Mucosa of gallbladder (tissue), 1 donor: ENCODE results near the gene KRT78. TPM values are rescaled to one million over a fixed set of nuclear protein-coding genes. Genes with fewer than 3 reads are reported as not detected.
"Not testable (repeated sequence)": the region's sequence is repeated elsewhere in the genome, so short reads cannot be mapped to it uniquely, and the experiment has no call there.

ENCODE experiments used
- DNase-seq: peaks from one replicate; pipeline ENCODE4 v3.0.0-alpha.2; 2020; ENCODE audit warnings: low spot score
- total RNA-seq: library from RNA; stranded (reverse); gene quantifications from one replicate; pipeline ENCODE4 v1.2.1, GENCODE V29; 2021
- donor health status: DM: no; HTN: no; CAD: no.

KRT78 gene, protein sequence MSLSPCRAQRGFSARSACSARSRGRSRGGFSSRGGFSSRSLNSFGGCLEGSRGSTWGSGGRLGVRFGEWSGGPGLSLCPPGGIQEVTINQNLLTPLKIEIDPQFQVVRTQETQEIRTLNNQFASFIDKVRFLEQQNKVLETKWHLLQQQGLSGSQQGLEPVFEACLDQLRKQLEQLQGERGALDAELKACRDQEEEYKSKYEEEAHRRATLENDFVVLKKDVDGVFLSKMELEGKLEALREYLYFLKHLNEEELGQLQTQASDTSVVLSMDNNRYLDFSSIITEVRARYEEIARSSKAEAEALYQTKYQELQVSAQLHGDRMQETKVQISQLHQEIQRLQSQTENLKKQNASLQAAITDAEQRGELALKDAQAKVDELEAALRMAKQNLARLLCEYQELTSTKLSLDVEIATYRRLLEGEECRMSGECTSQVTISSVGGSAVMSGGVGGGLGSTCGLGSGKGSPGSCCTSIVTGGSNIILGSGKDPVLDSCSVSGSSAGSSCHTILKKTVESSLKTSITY
- total RNA-seq = not detected

DNA sequence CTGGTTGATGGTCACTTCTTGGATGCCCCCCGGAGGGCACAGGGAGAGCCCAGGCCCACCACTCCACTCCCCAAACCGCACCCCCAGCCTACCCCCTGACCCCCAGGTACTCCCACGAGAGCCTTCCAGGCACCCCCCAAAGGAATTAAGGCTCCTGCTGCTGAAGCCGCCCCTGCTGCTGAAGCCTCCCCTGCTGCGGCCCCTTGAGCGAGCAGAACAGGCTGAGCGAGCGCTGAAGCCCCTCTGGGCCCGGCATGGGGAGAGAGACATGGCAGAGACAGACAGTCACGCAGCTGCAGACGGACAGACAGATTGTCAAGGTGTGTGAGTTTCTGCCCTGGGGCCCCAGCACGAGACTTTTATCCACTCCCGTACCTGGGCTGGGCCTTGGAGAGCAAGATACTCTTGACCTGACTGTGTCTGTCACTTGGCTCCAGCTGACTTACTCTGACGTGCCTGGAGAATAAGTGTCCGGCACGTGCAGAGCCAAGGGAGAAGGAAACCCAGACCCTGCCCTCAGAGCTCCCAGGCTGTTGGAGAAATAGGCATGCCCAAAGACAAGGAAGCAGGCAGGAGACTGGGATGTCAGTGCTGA, at the start of gene KRT78:
Gene KRT78 (minus strand): TSS at position 334 of the 595 bp plus-strand sequence. CDS start 64 bp downstream, at position 270.
- no peak for DNase-seq

GRCh38 chr12:52896190-52897100, 47.7 kb upstream of the KRT78 start:
- no peak for DNase-seq

DNA sequence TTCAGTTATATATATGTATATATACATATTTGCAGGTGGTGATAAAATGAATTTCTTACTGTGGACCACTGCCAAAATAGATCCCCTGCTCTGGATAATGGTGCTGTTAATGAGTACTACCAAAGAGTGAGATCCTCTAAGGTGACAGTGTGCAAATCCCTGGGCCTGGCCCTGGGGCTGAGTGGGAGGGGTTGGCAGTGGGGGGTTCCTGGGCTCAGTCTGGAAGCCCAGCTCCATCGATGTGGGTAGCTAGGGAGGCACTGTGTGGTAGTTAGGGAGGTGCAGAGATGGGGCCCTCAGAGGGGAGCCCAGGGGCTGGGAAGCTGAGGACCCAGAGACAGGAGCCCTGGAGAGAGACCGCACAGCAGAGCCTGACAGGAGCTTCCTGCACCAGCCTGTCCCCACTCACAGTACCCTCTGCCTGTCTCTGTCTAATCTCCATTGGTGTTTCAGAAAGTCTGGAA, 47.0 kb upstream of the KRT78 start:
- DNase-seq = no peak

- no peak for DNase-seq
Observed at GRCh38 chr12:52892974-52893373, 44.2 kb upstream of the KRT78 start.

GRCh38 chr12:52892207-52892852, 43.5 kb upstream of the KRT78 start:
- DNase-seq = no peak

DNA sequence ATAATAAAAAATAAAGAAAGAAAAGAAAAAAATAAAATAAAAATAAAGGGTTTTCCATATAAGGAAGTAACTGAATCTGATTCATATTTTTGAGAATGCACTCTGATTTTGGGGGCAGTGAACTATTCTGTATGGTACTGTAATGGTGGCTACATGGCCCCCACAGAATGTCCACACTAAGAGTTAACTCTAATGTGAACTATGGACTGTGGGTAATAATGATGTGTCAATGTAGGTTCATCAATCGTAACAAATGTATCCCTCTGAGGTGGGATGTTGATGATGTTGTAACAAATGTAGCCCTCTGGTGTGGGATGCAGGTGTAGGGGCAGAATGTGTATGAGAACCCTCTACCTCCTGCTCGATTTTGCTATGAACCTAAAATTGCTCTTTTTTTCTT, 42.2 kb upstream of the KRT78 start:
- DNase-seq = no peak

- no peak for DNase-seq
Observed at GRCh38 chr12:52890417-52890816, 41.6 kb upstream of the KRT78 start.

DNA sequence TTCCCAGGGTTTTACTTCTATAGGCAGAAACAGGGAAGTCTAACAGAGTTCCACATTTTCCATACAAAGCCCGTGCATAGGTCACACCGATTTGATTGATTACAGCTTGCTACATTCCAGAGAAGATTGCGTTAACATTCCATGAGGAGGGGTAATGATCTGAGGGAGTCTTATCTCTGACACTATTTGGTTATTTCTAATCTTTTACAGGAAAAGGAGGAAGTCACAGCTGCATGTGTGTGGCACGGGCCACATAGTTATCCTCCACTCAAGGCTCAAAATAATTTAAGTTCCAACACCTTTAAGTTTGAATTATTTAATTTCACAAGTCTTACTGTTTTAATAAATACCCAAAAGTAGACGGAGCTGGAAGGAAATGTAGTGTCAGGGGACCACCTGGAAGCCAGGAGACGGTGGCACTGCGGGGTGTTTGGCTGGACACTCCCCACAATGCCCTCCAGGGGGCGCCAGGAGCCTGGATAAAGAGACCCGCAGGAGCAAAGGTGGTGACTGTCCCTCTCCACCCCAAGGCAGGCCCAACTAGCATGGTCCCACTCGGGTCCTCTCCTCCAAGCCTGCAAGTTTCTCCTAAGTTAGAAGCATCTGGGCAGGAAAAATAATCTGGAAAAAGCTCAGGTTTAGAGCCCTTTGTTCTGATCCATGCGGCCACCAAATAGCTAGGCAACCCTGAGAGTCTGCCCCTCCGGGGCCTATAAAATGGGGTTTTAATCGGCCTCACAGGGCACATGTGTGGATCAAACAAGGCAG, 35.9 kb upstream of the KRT78 start:
- DNase-seq = peak; percentile 84

- DNase-seq = not testable (repeated sequence)
Observed at GRCh38 chr12:52880499-52880898, 31.7 kb upstream of the KRT78 start.

- peak; percentile 85 for DNase-seq
Observed at GRCh38 chr12:52879394-52880351, 30.9 kb upstream of the KRT78 start.

GRCh38 chr12:52878507-52879393, 30.0 kb upstream of the KRT78 start:
- DNase-seq = no peak

DNA sequence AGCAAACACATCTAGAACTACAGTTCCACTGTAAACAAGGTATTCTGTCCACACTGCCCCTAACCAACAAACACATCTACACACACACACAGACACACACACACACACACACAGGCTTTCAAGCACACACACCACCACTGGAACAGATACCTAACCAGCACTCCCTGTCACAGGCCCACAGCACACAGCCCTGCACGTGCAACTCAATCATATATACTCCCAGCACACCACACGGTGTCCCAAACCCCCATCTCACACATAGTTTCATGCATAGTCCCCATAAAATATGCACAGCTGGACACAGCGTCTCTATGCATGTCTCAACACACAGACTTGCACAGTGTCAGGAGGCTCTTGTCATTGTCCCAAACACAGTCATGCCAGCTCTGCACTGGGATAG, 28.4 kb upstream of the KRT78 start:
- DNase-seq = no peak

GRCh38 chr12:52876372-52876771, 27.6 kb upstream of the KRT78 start:
- DNase-seq = no peak

DNA sequence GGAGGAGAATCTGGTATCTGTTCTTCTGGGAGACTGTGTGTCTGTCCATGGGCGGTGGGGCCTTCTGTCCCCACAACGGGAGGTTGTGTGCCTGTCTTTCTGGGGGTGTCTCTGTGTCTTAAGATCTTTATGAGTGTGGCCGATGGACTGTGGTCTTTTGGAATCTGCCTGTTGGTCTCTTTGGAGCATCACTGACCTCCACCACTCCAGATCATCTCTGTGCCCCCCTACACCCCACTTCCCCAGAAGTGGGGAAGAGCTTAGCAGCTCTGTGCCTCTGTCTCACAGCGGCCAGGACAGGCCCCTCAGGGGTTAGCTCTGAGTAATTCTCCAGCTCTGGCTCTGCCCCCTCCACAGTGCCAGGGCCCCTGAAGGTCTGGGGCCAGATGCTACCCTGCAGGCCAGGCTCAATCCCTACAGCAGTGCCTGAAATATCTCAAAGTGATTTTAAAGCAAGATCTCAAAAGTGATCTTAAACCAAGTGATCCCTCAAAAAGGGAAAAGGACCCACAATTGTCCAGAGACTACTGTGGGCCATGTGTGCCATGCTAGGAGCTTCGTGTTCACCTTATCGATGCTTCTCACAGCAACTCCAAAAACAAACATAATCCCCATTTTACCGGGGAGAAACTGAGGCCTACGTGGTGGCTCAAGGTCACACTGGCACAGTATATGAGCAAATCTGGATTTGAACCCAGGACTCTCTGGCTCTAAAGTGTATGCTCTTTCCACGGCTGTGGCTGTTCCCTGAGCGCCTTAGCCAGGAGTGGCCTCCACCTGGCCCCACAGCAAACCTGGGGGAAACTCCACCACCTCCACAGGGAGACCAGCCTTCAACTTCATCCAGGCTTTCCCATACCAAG, 26.0 kb upstream of the KRT78 start:
- DNase-seq = no peak

DNA sequence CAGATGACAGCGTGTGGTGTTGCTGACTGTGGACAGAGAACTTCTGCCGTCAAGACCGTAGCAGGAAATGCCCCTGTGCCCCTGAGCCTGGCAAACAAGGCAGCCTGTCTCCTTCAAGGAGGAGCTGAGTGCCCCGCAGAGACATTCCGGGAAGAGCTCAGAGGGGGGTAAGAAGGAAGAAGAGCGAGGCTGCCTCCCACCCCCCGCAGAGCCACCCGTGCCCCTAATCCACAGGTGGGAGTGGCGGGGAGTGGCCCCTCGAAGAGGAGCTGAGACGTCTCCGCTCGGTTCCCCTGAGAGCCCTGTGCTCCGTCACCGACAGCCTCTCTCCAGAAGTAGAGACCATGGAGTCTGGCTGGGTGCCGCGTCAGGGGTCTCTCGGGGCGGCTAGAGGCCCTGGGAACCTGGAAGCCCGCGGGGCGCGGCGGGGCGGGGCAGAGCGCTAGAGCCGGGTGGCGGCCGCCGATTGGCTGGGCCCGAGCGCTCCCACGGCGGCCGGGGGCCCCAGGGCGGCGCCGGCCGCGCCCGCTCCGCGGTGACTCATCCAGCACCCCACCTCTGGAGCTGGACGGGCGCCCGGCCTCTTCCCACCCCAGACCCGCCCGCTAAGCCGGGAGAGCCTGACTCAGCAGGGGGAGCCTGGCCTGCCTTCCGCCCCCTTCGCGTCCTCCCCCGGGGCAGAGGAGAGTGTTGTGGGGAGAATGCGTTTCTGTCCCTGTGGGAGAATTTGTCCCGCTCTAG, 25.2 kb upstream of the KRT78 start:
- peak; percentile 74 for DNase-seq

- no peak for DNase-seq
Observed at GRCh38 chr12:52873513-52873831, 24.7 kb upstream of the KRT78 start.
